ENCODE data around the gene DDX42. TPM values are rescaled to one million over a fixed set of nuclear protein-coding genes. Genes with fewer than 3 reads are reported as not detected.

The DDX42 gene
- polyA plus RNA-seq, 1 donor from 2014 or later = 115 TPM

- Histone ChIP-seq H3K79me2 (replicated peaks; ENCODE audit: insufficient read depth, low read length) (peaks cover 77% of the 10 kb centered on the region), H4K20me1 (ENCODE audit: insufficient read depth) (peaks cover 5% of the 10 kb centered on the region), H3K9me2 (ENCODE audit: insufficient read depth, low read length) (no peaks in the 10 kb centered on the region), H3K27me3 (ENCODE audit: insufficient read depth, low read depth, low read length) (no peaks in the 10 kb centered on the region), H3K27ac (ENCODE audit: low read length) (no peak overlapping the region), H3K4me2 (ENCODE audit: low read length) (no peak overlapping the region), H3K4me3 (ENCODE audit: low read length) (no peak overlapping the region), H3K9ac (ENCODE audit: low read length) (no peak overlapping the region), H2AFZ (ENCODE audit: low read depth, low read length) (no peak overlapping the region), H3K9me3 (ENCODE audit: low read length) (no peaks in the 10 kb centered on the region), H3F3A (ENCODE audit: insufficient read depth, low read length, poor library complexity, severe bottlenecking) (no peaks in the 10 kb centered on the region), H3K36me3 (ENCODE audit: insufficient read depth, low read length) (no peaks in the 10 kb centered on the region)
- TF ChIP-seq SMC3 (conservative IDR thresholded peaks at IDR 0.05; ENCODE audit: poor library complexity) (no peak), TAF1 (IDR thresholded peaks at IDR 0.05; ENCODE audit: low read depth) (no peak), POLR2AphosphoS5 (IDR thresholded peaks at IDR 0.05) (no peak), REST (IDR thresholded peaks at IDR 0.05; ENCODE audit: borderline replicate concordance) (no peak), MXI1 (conservative IDR thresholded peaks at IDR 0.05; ENCODE audit: poor library complexity, severe bottlenecking) (no peak)
Measured at GRCh38 chr17:63780928-63781327, 7.0 kb downstream of the DDX42 start.

- no peak overlapping the region for H3K9ac ChIP-seq (ENCODE audit: low read length)
- no peaks in the 10 kb centered on the region for H3F3A ChIP-seq (ENCODE audit: insufficient read depth, low read length, poor library complexity, severe bottlenecking)
- H3K27ac ChIP-seq (ENCODE audit: low read length) = no peak overlapping the region
- H3K4me3 ChIP-seq (ENCODE audit: low read length) = no peak overlapping the region
- no peaks in the 10 kb centered on the region for H3K27me3 ChIP-seq (ENCODE audit: insufficient read depth, low read depth, low read length)
- no peaks in the 10 kb centered on the region for H3K36me3 ChIP-seq (ENCODE audit: insufficient read depth, low read length)
- H4K20me1 ChIP-seq (ENCODE audit: insufficient read depth) = no peaks in the 10 kb centered on the region
- no peaks in the 10 kb centered on the region for H3K9me3 ChIP-seq (ENCODE audit: low read length)
- no peaks in the 10 kb centered on the region for H3K9me2 ChIP-seq (ENCODE audit: insufficient read depth, low read length)
- peaks cover 54% of the 10 kb centered on the region for H3K79me2 ChIP-seq (replicated peaks; ENCODE audit: insufficient read depth, low read length)
- H3K4me2 ChIP-seq (ENCODE audit: low read length) = no peak overlapping the region
- TF ChIP-seq SMC3 (conservative IDR thresholded peaks at IDR 0.05; ENCODE audit: poor library complexity) (no peak), RAD21 (conservative IDR thresholded peaks at IDR 0.05) (no peak)
- H2AFZ ChIP-seq (ENCODE audit: low read depth, low read length) = no peak overlapping the region
Measured at GRCh38 chr17:63783522-63783921, 9.6 kb downstream of the DDX42 start.

- Histone ChIP-seq H2AFZ (ENCODE audit: low read depth, low read length) (no peak overlapping the region), H3K4me2 (ENCODE audit: low read length) (no peak overlapping the region), H3F3A (ENCODE audit: insufficient read depth, low read length, poor library complexity, severe bottlenecking) (no peaks in the 10 kb centered on the region)
Measured at GRCh38 chr17:63785556-63785955, 11.6 kb downstream of the DDX42 start.

More at GRCh38 chr17:63785556-63785955, 11.6 kb downstream of the DDX42 start:
- TF ChIP-seq POLR2AphosphoS5 (IDR thresholded peaks at IDR 0.05) (no peak), MXI1 (conservative IDR thresholded peaks at IDR 0.05; ENCODE audit: poor library complexity, severe bottlenecking) (no peak), REST (IDR thresholded peaks at IDR 0.05; ENCODE audit: borderline replicate concordance) (no peak), CTCF (IDR thresholded peaks at IDR 0.05; ENCODE audit: poor library complexity, severe bottlenecking) (no peak), EZH2 (IDR thresholded peaks at IDR 0.05; ENCODE audit: borderline replicate concordance, insufficient read depth, low read length, poor library complexity, severe bottlenecking) (no peak), SMC3 (conservative IDR thresholded peaks at IDR 0.05; ENCODE audit: poor library complexity) (no peak), EP300 (conservative IDR thresholded peaks at IDR 0.05; ENCODE audit: poor library complexity, severe bottlenecking) (no peak), RAD21 (conservative IDR thresholded peaks at IDR 0.05) (no peak), TAF1 (IDR thresholded peaks at IDR 0.05; ENCODE audit: low read depth) (no peak)
- H4K20me1 ChIP-seq (ENCODE audit: insufficient read depth) = no peaks in the 10 kb centered on the region
- H3K27me3 ChIP-seq (ENCODE audit: insufficient read depth, low read depth, low read length) = no peaks in the 10 kb centered on the region
- peaks cover 34% of the 10 kb centered on the region for H3K79me2 ChIP-seq (replicated peaks; ENCODE audit: insufficient read depth, low read length)
- no peaks in the 10 kb centered on the region for H3K36me3 ChIP-seq (ENCODE audit: insufficient read depth, low read length)
- no peaks in the 10 kb centered on the region for H3K9me3 ChIP-seq (ENCODE audit: low read length)
- no peak overlapping the region for H3K9ac ChIP-seq (ENCODE audit: low read length)
- H3K9me2 ChIP-seq (ENCODE audit: insufficient read depth, low read length) = no peaks in the 10 kb centered on the region
- H3K4me3 ChIP-seq (ENCODE audit: low read length) = no peak overlapping the region
- H3K27ac ChIP-seq (ENCODE audit: low read length) = no peak overlapping the region
